Activated CD4-positive, alpha-beta T cell treated with anti-CD3 and anti-CD28 coated beads, Interleukin-2, Interleukin-4, amounts not matched to agents 100 ng/mL and 50 ng/mL, durations not matched to agents 16 hours and 8 hours (primary cell): ENCODE results near the gene SKAP2.

Source experiments
- DNase-seq: peaks from one replicate; pipeline ENCODE4 v3.0.0-alpha.2; 2020; ENCODE audit warnings: low spot score

The SKAP2 gene

GRCh38 chr7:26637610-26638009, 226.8 kb downstream of the SKAP2 start:
- no peak for DNase-seq

- DNase-seq: no peak
Measured at GRCh38 chr7:26636808-26637207, 227.6 kb downstream of the SKAP2 start.

GRCh38 chr7:26633557-26633956, 230.8 kb downstream of the SKAP2 start:
- no peak for DNase-seq

- DNase-seq: no peak
Measured at GRCh38 chr7:26631601-26632000, 232.8 kb downstream of the SKAP2 start.

GRCh38 chr7:26630941-26631580, 233.3 kb downstream of the SKAP2 start:
- DNase-seq: no peak

GRCh38 chr7:26630361-26630760, 234.0 kb downstream of the SKAP2 start:
- DNase-seq: no peak

GRCh38 chr7:26629696-26630095, 234.7 kb downstream of the SKAP2 start:
- no peak for DNase-seq

GRCh38 chr7:26627891-26628341, 236.5 kb downstream of the SKAP2 start:
- DNase-seq: no peak

GRCh38 chr7:26627221-26627620, 237.2 kb downstream of the SKAP2 start:
- no peak for DNase-seq

GRCh38 chr7:26626687-26627086, 237.7 kb downstream of the SKAP2 start:
- no peak for DNase-seq

GRCh38 chr7:26626156-26626555, 238.2 kb downstream of the SKAP2 start:
- DNase-seq: no peak

GRCh38 chr7:26625286-26625685, 239.1 kb downstream of the SKAP2 start:
- no peak for DNase-seq

GRCh38 chr7:26624839-26625238, 239.6 kb downstream of the SKAP2 start:
- no peak for DNase-seq

- no peak for DNase-seq
Measured at GRCh38 chr7:26624431-26624830, 240.0 kb downstream of the SKAP2 start.

- no peak for DNase-seq
Measured at GRCh38 chr7:26620352-26620751, 244.0 kb downstream of the SKAP2 start.

GRCh38 chr7:26619348-26619984, 244.9 kb downstream of the SKAP2 start:
- no peak for DNase-seq

- no peak for DNase-seq
Measured at GRCh38 chr7:26618898-26619297, 245.5 kb downstream of the SKAP2 start.

- DNase-seq: no peak
Measured at GRCh38 chr7:26618449-26618848, 245.9 kb downstream of the SKAP2 start.
